ENCODE results near the gene UQCC5.

DNA sequence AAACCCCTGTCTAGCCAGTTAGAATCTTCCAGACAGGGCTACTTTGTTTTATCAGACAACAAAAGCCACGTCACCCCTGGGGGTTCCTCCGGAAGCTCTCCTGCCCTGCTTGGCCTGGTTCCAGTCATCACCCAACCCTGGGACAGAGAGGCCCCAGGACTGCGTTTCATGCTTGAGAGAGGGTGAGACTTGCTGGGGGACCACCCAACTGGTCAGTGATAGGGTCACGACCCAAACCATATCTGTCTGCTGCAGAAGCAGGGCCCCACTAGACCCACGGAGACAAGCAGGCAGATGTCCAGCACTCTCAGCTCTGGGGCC, 3.9 kb upstream of the UQCC5 start:
- TF ChIP-seq POLR2A (IDR thresholded peaks at IDR 0.05; ENCODE audit: low read depth, low read length) = no peak
- no peak for TF ChIP-seq POLR2AphosphoS5 (IDR thresholded peaks at IDR 0.05; ENCODE audit: low read depth, low read length)
- no peak for TF ChIP-seq SPI1 (IDR thresholded peaks at IDR 0.05; ENCODE audit: low read depth, low read length)
- no peak for TF ChIP-seq TAF1 (IDR thresholded peaks at IDR 0.05; ENCODE audit: low read depth, low read length)
- no peak for TF ChIP-seq PAX5 (IDR thresholded peaks at IDR 0.05; ENCODE audit: insufficient read depth, low read length, severe bottlenecking)
